ENCODE results near the gene PLD1.

Gene PLD1

GRCh38 chr3:171744158-171744741, 66.0 kb downstream of the PLD1 start:
- no peak for DNase-seq

DNA sequence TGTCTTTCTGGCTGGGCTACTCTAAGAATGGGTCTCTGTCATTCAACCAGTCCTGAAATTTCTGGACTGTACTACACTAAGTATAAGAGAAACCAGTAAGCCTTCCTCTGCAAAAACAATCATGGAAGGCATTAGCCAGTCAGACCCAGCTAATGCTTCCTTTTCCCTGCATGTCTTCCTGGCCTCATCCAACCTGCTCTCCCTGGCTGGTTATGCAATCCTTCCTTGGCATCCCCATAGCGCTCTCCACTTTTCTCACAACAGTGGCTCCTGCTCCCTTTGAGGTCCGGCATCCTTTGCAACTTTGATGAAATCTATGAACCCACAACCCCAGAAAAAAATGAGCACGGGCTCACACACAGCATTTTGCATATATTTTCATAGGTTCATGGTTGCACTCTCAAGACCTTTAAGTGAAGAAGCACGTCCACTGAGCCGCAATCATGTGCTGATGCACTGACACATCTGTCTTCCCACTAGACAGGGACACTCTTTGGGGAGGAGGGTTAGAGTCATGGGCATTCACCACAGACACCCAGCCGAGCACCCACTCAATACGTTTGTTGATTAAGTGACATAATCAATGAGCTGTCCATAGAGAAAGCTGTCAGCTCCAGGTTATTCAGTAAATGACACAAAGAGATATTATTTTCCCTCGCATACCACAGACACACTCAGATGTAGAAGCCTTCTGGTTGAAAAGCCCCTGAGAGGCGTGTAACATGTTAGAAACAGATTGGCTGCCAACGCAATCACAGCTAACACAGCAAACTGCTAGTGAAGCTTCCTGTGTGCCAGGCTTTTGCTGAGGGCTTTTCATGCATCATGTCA, 66.7 kb downstream of the PLD1 start:
- no peak for DNase-seq

DNA sequence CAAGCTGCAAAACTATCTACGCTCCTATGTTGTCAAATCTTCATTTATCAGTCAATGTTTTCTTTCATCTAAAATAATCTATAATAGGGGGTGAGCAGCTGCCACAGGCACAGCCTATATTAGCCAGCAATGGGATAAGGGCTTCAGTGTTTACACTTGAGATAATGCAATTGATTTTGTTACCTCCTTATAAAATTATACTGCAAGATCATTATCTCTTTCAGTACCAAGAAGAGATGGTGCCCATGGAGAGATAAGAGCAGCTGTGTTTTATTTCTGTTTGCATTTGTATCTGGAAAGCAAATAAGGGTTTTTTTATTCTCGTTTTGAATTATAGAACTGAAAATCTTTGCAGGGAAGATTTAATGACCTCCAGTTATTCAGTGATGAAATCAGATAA, 68.9 kb downstream of the PLD1 start:
- DNase-seq: no peak

GRCh38 chr3:171736556-171736955, 73.7 kb downstream of the PLD1 start:
- DNase-seq: no peak

GRCh38 chr3:171733561-171733960, 76.7 kb downstream of the PLD1 start:
- DNase-seq: no peak

GRCh38 chr3:171732756-171733155, 77.5 kb downstream of the PLD1 start:
- DNase-seq: no peak

GRCh38 chr3:171731691-171732090, 78.6 kb downstream of the PLD1 start:
- no peak for DNase-seq

DNA sequence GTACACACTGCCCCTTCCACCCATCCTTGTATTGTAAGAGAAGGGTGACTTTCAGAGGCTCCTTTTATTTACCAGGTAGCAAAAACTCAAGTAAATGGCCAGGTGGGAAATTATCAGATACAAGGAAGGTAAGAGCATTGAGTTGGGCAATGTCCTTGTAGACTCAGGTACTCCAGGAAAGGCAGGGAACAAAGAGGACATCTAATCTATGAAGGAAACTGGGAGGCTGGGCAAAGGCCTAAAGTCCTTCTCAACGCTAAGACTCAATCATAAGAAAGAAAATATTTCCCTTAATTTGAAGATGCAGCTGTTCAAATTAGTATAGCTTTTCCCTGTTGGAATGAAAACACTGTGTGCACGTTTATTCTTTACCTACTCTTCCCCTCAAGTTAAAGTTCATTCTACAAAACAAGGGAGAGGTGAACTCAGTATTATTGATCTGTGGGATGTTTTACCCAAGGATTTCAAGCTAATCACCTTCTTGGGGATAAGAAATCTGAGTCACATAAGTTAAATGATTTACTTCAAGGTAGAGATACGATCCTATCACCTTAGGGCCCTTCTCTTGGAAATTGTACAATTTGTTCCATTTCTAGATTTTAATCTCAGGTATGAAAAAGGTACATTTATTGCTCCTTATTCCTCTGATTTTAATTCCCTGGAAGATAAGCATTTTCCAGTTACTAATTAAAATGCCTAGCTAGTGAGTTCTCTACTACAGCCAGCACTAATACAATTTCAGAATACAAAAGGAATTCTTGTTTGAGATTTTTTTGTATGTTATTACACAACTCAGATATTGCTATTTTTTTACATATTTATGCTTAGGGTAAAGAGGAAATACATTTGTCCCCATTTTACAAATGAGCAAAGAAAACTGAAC, 80.6 kb downstream of the PLD1 start:
- no peak for DNase-seq

GRCh38 chr3:171727288-171727687, 83.0 kb downstream of the PLD1 start:
- DNase-seq: no peak

GRCh38 chr3:171718493-171719185, 91.6 kb downstream of the PLD1 start:
- DNase-seq: no peak

GRCh38 chr3:171715155-171715554, 95.1 kb downstream of the PLD1 start:
- no peak for DNase-seq

GRCh38 chr3:171712171-171712938, 97.9 kb downstream of the PLD1 start:
- DNase-seq: no peak

DNA sequence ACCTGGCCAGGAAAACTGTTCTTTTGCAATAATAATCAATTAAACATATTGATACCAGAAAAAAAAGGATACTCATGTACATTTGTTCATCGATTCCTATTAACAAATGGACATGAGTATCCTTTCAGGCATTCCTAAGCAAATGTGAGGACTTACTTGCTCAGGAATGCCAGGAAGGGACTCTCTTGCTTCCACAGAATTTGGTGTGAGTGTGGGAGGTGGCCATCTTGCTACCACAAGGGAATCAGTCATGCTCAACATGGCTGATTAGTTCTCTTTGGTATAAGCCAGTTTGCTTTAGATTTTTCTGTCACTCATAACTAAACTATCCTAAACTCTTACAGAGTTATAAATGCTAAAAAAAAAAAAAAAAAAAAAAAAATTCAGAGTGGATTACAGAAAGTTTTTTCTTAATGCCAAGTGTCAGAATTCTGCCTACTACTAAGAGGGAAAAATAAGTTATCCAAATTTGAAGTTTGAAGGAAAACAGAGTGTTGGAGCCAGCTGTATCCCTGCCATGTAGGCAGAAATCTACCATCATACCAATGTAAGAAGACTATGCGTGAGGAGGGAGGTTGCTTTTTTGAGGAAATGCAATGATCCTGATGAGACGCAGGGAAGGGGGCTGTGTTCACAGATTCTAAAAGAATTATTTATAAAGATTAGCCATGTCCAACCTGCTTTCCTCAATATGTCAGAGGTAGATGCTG, 98.7 kb downstream of the PLD1 start:
- DNase-seq: no peak

DNA sequence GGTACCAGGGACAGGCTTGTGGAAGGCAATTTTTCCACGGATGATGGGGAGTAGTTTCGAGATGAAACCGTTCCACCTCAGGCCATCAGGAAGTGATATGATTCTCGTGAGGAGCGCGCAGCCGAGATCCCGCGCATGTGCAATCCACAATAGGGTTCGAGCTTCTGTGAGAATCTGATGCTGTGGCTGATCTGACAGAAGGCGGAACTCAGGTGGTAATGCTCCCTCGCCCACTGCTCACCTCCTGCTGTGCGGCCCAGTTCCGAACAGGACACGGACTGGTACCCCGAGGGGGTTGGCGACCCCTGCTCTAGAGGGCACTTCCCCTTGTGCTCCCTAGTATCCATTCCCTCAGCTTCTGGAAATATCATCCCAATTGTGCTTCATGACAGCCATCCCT, 99.9 kb downstream of the PLD1 start:
- no peak for DNase-seq

- DNase-seq: no peak
Measured at GRCh38 chr3:171704814-171705213, 105.5 kb downstream of the PLD1 start.

DNA sequence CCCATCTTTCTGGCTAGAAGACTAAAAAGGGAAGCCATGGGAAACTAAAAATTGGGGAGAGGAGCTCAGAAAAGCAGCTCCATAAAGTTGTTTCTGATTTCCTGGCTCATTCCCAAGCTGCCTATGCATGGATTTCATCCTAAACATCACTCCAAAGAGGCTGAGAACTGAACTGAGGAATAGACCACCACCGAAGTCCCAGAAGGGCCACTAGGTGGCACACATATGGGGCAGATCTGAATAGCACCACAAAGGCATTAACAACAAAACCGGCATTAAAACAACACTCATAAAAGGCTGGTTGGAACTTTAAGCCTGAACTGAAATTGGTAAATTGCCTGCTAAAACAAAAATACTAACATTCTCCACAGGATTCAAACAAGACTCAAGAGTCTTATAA, 106.3 kb downstream of the PLD1 start:
- peak; percentile 76 to 84 for DNase-seq

GRCh38 chr3:171703144-171703543, 107.1 kb downstream of the PLD1 start:
- DNase-seq: no peak

GRCh38 chr3:171700653-171701052, 109.6 kb downstream of the PLD1 start:
- DNase-seq: no peak

- no peak for DNase-seq
Measured at GRCh38 chr3:171700157-171700556, 110.1 kb downstream of the PLD1 start.

- no peak for DNase-seq
Measured at GRCh38 chr3:171699601-171700000, 110.7 kb downstream of the PLD1 start.

DNA sequence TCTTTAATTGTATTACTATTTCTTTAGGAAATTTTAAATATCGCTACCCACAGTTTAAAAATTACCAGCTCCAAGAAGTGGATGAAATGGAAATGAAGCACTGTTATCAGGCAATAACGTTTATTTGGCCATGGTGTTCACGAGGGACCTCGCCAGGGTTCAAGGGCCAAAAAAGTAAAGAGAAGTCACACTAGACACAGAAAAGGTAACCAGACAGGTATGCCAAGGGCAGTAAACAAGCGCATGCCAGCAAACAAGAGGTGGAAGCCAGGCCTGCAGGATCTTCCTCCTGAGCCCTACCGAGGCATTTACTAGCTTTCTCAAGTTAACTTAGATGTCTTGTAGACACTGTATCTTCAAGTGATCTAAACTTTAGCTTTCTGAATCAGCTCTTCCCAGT, 113.5 kb downstream of the PLD1 start:
- DNase-seq: no peak

DNA sequence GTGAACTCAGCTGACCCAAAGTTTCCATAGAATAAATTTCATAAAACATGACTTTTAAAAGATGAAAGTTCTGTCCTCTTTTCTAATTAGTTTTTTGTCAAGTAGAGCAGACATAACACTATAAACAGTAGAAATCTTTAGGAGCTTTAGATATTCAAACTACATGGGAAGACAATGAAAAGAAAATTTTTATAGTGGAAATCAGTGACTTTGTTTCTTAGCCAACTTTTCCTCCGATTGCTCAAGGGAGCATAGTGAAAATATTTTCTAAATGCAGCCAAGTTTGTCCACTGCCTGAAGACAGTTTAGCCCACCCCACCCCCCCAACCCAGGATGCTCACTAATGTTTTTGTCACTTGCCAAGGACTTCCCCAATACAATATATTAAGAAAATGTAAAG, 114.9 kb downstream of the PLD1 start:
- no peak for DNase-seq
